Stimulated activated CD8-positive, alpha-beta memory T cell treated with anti-CD3 and anti-CD28 coated beads, Interleukin-12 subunit alpha, Interleukin-12 subunit beta, amount 100 ng/mL, for 24 hours (primary cell): ENCODE results near the gene ZBTB49.
A peak's percentile ranks its signal among the peaks of the same experiment; 100 is the strongest.
"Not testable (repeated sequence)": the region's sequence is repeated elsewhere in the genome, so short reads cannot be mapped to it uniquely, and the experiment has no call there.

Source experiments
- DNase-seq: peaks from one replicate; pipeline ENCODE4 v3.0.0-alpha.2; 2020; ENCODE audit errors: extremely low read depth

The ZBTB49 gene

GRCh38 chr4:4323705-4324534 lies 33.9 kb downstream of the ZBTB49 start:
- no peak for DNase-seq

- no peak for DNase-seq
These were observed 35.3 kb downstream of the ZBTB49 start for GRCh38 chr4:4325321-4325720.

GRCh38 chr4:4326166-4326565 lies 36.1 kb downstream of the ZBTB49 start:
- DNase-seq, result no peak

- no peak for DNase-seq
These were observed 37.6 kb downstream of the ZBTB49 start for GRCh38 chr4:4327652-4328121.

GRCh38 chr4:4328206-4328605 lies 38.2 kb downstream of the ZBTB49 start:
- no peak for DNase-seq

GRCh38 chr4:4328840-4329239 lies 38.8 kb downstream of the ZBTB49 start:
- DNase-seq, result no peak

GRCh38 chr4:4329496-4329895 lies 39.4 kb downstream of the ZBTB49 start:
- DNase-seq, result no peak

GRCh38 chr4:4330794-4331193 lies 40.7 kb downstream of the ZBTB49 start:
- no peak for DNase-seq

- DNase-seq, result no peak
These were observed 42.5 kb downstream of the ZBTB49 start for GRCh38 chr4:4332529-4332928.

- no peak for DNase-seq
These were observed 43.2 kb downstream of the ZBTB49 start for GRCh38 chr4:4333265-4333706.

GRCh38 chr4:4334798-4335520 lies 44.9 kb downstream of the ZBTB49 start:
- DNase-seq, result peak; percentile 32

GRCh38 chr4:4338210-4339001 lies 48.4 kb downstream of the ZBTB49 start:
- no peak for DNase-seq

- DNase-seq, result no peak
These were observed 49.5 kb downstream of the ZBTB49 start for GRCh38 chr4:4339504-4340085.

- no peak for DNase-seq
These were observed 52.0 kb downstream of the ZBTB49 start for GRCh38 chr4:4341861-4342650.

GRCh38 chr4:4343038-4343437 lies 53.0 kb downstream of the ZBTB49 start:
- no peak for DNase-seq

- DNase-seq, result no peak
These were observed 55.0 kb downstream of the ZBTB49 start for GRCh38 chr4:4344915-4345527.

- no peak for DNase-seq
These were observed 57.5 kb downstream of the ZBTB49 start for GRCh38 chr4:4347585-4347984.

- DNase-seq, result not testable (repeated sequence)
These were observed 58.5 kb downstream of the ZBTB49 start for GRCh38 chr4:4348585-4348984.

GRCh38 chr4:4349867-4350266 lies 59.8 kb downstream of the ZBTB49 start:
- no peak for DNase-seq

- no peak for DNase-seq
These were observed 60.9 kb downstream of the ZBTB49 start for GRCh38 chr4:4350909-4351308.

- no peak for DNase-seq
These were observed 65.3 kb downstream of the ZBTB49 start for GRCh38 chr4:4355302-4355701.
